EL (cell line): ENCODE data around the gene OR5AU1.
"Not testable (repeated sequence)": the region's sequence is repeated elsewhere in the genome, so short reads cannot be mapped to it uniquely, and the experiment has no call there.

ENCODE experiments used
- DNase-seq: peaks from one replicate; pipeline ENCODE4 v3.0.0-alpha.2; 2016

The OR5AU1 gene

GRCh38 chr14:21169573-21169972, 13.7 kb upstream of the OR5AU1 start:
- DNase-seq = no peak

DNA sequence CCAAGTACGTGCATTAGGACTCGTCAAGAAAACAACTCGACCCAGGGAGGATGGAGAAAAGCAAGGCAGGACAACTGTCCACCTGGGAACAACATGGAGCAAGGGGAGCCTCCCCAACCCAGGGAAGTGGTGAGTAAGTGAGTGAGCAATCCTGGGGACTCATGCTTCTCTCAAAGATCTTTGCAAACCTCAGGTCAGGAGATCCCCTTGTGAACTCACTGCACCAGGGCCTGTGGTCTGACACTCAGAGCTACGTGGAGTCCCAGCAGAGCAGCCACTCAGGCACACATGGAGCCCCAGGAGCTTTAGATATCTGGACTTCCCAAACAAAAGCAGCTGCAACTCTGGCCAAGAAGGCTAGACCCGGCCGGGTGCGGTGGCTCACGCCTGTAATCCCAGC, 12.2 kb upstream of the OR5AU1 start:
- DNase-seq = peak; percentile 5

DNA sequence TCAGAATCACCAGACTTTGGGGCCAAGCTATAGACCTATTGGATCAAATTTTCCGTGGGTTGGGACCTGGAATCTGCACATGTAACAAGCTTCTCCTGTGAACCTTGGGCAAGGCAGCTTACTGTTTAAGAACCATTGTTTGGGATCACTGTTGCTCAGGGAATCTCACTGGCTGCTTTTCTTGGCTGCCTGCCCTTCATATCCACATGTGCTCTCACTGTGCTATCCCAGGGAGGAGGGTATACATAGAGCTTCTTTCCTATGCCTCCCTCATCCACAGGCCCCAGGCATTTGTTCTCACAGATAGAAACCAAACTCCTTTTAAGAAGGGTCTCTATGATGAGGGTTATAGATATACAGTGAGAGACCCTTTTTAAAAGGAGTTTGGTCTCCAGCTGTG, 9.8 kb upstream of the OR5AU1 start:
- DNase-seq = not testable (repeated sequence)

- not testable (repeated sequence) for DNase-seq
These were observed 9.2 kb upstream of the OR5AU1 start for GRCh38 chr14:21165002-21165605.

GRCh38 chr14:21163871-21164291, 8.0 kb upstream of the OR5AU1 start:
- no peak for DNase-seq

DNA sequence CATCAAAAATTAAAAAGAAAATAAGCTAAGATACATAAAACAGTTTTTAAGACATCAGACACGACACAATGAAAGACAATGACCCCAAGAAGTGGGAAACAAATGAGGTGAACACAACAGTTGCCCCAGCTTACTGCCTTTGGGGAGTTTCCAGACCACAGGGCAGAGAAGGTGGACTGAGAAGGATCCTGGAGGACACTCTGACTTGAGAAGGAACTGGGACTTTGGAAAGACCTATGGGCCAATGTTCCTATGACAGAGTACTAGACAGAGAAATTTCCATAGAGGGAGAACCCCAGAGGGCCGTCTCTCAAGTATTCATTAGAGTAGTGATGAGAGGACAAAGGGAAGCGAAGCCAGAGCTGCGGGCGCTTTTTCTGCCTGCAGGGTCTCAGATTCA, 6.2 kb upstream of the OR5AU1 start:
- DNase-seq = no peak

GRCh38 chr14:21160061-21160610, 4.3 kb upstream of the OR5AU1 start:
- DNase-seq = no peak

- not testable (repeated sequence) for DNase-seq
These were observed 2.3 kb upstream of the OR5AU1 start for GRCh38 chr14:21158175-21158574.

DNA sequence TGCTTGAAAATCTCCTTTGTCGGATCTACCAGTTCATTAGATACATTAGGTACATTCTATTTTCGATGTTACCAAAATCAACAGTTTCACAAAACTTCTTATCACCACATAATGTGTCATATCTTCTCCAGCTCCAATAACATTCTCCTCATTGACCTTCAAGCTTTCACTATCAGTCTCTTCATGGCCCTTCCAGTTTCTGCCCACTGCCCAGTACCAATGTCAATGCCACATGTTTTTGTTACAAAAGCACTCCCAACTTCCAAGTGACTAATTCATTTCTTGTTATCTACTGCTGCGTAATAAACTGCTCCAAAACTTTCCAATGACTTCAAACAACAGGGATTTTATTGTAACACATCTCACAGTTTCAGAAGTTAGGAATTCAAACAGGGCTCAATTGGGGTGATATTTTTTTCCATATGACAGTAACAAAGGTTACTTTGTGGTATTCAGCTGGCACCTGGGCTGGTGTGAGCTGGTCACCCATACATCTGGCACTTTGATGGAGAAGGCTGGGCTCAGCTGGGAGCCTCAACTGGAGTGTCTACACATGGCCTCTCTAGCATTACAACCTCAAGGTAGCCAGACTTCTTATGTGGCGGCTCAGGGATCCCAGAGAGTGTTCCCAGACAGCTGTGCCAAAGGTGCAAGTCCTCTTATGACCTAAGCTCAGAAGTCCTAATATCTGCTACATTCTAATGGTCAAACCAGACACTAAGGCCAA, 6.1 kb downstream of the OR5AU1 start:
- no peak for DNase-seq

GRCh38 chr14:21145437-21145836, 10.4 kb downstream of the OR5AU1 start:
- no peak for DNase-seq

DNA sequence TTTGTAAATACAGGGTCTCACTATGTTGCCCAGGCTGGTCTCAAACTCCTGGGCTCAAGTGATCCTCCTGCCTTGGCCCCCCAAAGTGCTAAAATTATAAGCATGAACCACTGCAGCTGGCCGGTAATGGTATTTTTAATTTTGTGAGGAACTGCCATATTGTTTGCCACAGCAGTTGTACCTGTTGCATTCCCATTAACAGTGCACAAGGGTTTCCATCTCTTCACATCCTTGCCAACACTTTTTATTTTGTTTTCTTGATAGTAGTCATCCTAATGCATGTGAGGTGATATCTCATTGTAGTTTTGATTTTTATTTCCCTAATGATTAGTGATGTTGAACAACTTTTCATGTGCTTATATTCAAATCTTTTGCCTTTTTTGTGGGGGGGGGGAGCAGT, 13.5 kb downstream of the OR5AU1 start:
- no peak for DNase-seq

- peak; percentile 7 for DNase-seq
These were observed 19.8 kb downstream of the OR5AU1 start for GRCh38 chr14:21136024-21136423.

DNA sequence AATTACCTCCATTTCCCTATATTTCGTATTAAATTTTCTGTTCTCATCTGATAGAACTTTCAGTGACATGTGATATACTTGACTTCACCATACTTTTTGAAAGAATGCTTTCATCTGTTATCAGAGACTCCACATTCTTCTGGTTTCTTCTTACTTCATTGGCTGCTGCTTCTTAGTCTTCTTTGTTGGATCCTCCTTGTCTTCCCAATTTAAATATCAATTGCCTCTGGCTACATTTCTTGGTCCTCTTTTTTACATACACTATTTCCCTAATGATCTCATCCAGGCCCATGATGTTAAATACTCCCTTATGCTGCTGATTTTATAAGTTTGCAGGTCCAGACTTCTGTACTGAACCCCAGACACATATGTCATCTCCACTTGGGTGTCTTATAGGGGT, 22.0 kb downstream of the OR5AU1 start:
- DNase-seq = no peak

- no peak for DNase-seq
These were observed 32.4 kb downstream of the OR5AU1 start for GRCh38 chr14:21123429-21123828.

GRCh38 chr14:21121122-21121521, 34.7 kb downstream of the OR5AU1 start:
- no peak for DNase-seq

- no peak for DNase-seq
These were observed 35.2 kb downstream of the OR5AU1 start for GRCh38 chr14:21120686-21121085.

GRCh38 chr14:21118933-21119332, 36.9 kb downstream of the OR5AU1 start:
- DNase-seq = no peak

- no peak for DNase-seq
These were observed 42.5 kb downstream of the OR5AU1 start for GRCh38 chr14:21113369-21113768.

- DNase-seq = no peak
These were observed 43.6 kb downstream of the OR5AU1 start for GRCh38 chr14:21112255-21112654.

DNA sequence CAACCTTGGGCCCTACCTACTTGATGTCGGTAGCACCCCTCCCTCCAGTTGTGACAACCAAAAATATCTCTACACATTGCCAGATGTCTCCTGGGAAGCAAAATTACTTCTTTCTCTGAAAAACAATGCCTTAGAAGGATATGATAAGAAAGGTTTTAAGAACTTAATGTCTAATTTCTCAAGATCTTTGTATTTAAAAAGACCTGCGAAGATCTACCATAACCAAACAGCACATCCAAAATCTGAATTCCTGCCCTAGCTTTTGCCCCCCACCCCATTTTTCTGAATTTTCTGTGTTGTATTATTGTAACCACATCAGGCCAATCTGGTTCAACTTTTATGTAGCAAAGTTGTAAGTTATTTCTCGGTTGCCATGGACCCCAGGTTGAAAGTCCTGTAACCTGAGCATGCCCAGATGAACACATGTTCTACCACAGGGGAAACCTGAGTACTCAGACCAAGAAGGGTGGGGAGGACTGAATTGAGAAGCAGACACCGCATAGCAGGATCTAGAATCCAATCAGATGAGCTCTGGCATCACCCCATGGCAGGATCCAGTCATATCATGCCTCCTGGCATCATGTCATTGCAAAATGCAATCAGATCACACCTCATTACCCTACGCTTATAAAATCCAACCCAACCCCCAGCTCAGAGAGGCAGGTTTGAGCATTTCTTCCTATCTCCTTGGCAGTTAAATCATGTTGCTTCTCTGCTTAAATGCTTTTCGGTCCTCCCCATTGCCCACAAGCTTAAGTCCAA, 46.3 kb downstream of the OR5AU1 start:
- DNase-seq = no peak

GRCh38 chr14:21108791-21109190, 47.1 kb downstream of the OR5AU1 start:
- DNase-seq = no peak

GRCh38 chr14:21107283-21107800, 48.5 kb downstream of the OR5AU1 start:
- peak; percentile 32 for DNase-seq

DNA sequence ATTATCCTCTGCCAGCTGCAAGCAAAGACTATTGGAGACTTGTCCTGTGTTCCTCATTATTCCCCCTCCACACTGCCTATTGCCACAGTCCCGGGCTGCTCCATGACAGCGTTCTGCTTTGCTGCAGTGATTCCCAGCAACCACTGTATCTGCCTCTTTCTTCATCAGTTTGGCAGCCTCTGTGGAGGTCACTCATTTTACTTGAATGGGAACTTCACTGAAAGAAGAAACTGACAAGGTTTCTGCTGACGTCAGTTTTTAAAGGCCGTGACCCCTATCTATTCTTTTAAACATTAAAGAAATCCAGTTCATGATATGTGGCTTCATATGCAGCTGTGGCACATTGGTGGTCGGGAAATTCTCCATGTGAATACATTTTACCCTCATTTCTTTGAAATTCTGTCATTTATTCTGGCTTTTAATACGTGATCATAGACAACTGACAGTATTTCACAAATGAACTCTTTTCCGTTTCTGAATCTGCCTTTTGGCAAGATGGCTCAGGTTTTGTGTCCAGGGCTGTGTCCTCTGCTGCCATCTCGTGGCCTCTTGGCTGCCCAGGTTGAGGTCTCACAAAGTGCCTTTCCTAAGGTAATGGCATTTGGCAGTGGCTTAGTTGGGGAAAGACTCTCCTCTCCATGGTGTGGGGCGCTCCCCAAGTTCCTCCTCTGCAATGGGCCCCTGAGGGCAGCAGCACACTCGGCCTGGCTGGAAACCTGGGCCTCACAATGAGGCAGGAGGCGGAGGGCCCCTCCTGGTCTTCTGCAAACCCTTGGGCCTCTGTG, 49.2 kb downstream of the OR5AU1 start:
- peak; percentile 77 for DNase-seq
